Left hindlimb (tissue), 1 donor: ENCODE data around the gene RNF144B.
"Not testable (repeated sequence)": the region's sequence is repeated elsewhere in the genome, so short reads cannot be mapped to it uniquely, and the experiment has no call there.

Experiments used
- DNase-seq: peaks from one replicate; pipeline ENCODE4 v3.0.0-alpha.2; 2018

Gene RNF144B

DNA sequence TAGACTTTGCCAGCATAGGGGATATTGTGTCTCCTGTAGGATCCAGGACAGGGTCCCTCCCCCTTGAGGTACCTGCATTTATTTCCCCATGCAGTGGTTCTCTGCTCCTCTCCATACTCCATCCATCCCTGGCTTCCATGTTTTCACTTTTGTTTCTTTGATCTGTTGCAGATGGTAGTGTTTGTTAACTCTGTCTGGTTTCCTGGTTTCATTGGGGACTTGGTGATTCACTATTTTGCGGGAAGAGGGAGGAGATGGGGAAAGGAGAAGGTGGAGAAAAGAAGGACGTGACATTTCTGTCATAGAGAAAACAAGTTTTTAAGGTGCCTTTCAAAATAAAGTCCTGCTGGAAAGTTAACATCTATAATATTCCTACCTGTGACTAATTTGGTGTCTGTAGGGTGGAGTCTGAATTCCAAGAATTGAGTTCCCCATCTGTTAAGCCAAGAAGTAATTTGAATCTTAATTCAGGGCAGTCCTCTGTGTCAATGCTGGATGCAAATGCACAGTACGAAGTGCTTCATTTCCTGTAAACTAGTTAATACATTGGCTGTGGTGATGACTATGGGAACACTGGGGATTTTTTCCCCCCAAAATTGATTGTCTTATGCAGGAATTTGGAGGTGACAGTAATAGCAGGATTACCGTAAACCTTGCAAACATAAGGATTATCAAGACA, 6.9 kb upstream of the RNF144B start:
- DNase-seq, result no peak

DNA sequence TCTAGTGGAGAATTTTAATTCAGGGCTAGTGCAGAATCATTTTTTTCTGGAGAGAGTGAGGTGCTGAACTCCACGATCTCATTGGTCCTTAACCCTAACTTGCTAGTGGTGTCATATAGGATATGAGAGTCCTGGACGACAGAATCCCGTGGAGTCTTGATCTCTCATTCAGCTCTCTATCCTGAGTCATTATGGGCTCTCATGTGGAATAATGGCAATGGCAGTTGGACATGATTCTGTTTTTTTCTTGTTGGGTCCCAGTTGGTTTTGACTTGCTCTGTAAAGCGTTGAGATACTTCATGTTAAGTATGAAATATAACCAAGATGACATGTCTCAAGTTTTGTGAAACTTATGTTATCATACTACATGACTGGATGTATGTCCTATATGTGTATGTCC, 6.3 kb upstream of the RNF144B start:
- no peak for DNase-seq

DNA sequence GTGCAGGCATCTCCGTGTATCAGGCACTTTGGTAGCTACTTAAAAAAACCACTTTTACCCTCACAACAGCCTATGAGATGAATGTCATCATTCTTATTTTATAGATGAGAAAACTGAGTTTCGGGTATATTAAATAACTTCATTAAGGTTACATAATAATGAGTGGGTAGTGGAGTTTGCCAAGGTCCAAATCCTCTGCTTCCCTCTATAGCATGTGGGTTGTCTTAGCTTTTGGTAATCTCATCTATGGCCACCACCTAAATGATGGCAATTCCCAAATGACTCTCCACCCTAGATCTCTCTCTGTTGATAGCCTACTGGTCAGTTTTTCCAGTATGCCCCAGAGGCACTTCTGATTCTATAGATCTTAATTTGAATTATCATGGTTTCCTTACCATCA, 3.7 kb upstream of the RNF144B start:
- no peak for DNase-seq

DNA sequence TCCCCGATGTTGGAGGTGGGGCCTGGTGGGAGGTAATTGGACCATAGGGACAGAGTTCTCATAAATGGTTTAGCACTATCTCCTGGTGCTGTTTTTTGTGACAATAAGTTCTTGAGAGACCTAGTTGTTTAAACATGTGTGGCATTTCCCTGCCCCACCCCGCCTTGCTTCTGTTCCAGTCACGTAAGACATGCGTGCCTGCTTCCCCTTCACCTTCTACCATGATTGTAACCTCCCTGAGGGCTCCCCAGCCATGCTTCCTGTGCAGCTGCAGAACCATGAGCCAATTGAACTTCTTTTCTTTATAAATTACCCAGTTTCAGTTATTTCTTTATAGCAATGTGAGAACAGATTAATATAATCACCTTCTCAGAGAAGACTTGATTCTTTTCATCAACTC, 2.5 kb upstream of the RNF144B start:
- DNase-seq, result no peak

DNA sequence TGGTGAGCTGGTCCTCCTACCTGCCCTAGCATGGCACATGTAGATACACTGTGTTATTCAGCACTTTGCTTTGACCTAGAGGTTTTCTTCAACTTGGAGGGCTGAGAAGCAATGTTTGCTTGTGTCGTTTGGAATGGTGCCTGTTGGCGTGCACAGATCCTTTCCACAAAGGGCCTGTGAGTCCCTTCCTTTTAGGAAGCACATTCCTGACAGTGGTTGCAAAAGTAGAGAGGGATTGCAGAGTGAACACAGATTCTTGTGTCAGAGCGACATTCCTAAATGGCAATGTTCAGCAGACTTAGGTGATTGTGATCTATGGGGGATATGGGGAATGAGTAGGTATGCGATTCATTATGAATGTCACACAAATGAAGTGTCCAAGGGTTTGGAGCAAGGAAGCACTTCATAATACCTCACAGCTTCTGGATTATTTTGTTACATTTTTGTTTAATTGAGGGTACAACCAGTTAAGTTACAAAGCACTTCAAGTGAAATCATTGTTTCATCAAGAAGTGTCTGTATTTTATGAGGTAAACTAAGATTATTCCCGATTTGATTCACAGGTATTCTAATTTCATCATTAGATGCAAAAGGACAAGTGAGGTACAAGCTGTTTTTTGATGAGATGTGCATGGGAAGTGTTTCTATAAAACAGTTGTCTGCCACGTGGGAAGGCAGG, 713 bp upstream of the RNF144B start:
- peak; percentile 36 for DNase-seq

DNA sequence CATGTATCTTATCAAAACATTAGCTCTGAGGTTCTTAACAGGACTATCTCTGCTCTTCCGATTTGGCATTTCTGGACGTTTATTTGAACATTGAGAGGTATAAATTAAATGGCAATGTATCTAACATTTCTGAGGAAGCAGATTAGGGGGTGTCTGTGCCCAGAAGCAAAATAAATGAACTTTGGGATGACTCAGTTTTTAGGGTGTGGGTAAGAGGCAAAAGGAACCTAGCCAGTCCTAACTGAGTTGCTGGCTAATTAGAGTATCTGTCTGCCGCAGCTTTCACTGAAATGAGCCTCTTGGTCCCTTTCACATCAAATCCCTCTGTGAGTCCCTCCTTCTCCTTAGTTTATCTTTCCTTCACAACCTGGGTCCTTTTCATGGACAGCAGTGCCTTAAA, 1.1 kb downstream of the RNF144B start:
- DNase-seq, result no peak

DNA sequence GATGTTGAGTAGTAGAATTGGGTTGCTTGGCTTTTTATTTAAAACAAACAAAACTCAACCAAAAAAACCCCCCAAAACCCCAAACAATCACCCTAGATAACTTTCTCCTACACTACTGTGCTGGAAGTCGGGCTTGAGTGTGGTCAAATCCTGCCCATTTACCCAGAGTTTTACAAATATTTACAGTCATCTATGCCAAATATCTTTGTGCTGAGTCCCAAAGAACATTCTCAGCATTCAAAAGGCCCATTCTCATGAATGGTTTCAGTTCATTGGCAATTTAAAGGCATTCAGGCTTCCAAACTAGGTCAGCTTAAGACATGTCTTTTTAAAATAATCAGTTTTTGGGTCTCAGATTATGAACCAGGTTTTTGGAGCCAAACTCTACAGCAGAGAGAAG, 1.8 kb downstream of the RNF144B start:
- no peak for DNase-seq

DNA sequence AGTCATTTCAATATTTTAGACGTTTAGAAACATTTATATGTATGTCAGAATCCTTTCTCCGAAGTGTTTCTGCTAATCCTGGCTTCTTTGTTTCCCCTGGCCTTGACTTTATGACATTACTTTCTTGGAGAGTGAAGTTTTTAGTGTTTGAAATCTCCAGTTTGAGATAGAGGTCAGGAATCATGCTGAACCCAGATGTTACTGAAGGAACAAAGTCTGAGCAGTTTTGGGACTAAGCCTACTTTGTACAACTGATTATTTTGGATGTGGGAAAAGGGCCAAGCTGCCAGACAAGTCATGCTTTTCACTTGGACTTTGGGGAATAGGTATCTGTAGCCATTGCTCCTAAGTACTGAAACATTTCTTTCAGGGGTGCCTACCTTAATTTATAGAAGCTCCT, 2.3 kb downstream of the RNF144B start:
- DNase-seq, result no peak

DNA sequence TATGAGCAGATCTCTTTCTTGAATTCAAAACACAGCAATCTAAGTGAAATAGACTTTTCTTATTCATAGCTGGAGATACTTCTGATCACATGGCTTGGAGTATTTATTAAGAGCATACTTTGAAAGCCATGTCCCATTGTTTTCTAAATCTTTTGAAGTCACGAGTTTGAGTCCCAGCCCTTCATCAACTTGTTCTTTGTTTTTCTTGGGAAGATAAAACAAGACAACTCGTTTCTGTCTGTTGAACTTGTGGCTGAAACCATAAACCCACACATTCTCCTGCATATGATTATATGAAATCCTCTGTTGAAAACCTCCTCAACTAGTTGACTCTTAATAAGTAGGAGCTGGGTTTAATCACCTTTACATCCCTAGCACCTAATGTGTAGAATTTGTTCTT, 3.3 kb downstream of the RNF144B start:
- DNase-seq, result no peak

DNA sequence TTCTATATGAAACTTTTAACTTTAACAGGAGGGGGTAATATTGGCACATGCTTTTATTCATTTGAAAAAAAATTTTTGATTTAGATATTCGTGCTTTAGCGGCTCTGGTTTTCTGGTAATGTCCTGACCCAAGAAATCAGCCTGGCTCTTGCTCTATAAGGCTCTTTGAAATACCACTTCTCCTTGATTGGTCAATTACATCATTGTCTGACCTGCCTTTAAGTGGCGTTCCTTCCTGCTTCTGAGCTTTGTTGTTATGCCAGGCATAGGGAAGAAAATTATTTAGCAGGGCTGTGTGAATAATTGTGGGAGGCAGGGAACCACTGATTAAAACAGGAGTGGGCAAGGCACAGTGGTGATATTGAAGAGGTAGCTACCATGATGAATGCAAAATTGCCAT, 3.9 kb downstream of the RNF144B start:
- no peak for DNase-seq

DNA sequence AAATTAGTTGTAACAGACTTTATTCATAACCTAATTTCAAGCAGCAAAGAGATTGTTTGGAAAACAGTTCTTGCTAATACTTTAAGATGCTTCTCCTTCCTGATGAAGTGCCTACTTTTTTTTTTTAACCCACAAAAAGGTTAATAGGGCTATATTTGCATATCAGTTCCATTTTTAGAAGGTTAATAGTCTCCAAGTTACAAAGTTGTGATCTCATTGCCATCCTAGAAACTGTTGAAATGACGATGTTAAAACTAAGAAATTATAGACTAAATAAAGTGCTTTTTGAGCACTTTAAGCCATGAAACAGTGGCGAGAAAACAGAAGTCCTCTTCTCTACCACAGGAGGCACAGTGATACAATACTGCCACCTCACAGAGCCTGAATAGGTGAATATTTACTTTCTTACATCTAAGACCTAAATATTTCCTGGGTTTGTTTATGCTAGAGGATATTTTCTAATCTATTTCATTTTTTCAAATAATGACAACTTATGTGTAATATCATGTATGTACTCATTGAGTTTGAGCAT, 5.3 kb downstream of the RNF144B start:
- no peak for DNase-seq

DNA sequence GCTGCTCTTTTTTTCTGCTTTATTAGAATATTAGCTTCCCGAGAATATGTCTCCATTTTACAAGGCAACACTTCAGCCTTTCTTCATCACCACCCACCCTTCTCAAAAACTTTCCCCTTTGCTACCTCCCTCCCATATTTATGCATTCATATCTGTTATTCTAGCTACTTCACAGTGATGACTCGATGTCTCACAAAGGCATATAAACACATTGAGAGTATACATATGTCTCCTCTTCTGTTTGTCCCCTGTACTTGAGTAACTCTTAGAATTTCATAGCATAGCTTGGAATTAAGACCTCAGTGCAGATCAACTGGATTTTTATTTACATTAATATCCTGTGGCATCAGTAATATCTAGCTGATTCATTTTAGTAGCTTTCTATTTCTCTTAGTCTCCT, 6.5 kb downstream of the RNF144B start:
- no peak for DNase-seq

DNA sequence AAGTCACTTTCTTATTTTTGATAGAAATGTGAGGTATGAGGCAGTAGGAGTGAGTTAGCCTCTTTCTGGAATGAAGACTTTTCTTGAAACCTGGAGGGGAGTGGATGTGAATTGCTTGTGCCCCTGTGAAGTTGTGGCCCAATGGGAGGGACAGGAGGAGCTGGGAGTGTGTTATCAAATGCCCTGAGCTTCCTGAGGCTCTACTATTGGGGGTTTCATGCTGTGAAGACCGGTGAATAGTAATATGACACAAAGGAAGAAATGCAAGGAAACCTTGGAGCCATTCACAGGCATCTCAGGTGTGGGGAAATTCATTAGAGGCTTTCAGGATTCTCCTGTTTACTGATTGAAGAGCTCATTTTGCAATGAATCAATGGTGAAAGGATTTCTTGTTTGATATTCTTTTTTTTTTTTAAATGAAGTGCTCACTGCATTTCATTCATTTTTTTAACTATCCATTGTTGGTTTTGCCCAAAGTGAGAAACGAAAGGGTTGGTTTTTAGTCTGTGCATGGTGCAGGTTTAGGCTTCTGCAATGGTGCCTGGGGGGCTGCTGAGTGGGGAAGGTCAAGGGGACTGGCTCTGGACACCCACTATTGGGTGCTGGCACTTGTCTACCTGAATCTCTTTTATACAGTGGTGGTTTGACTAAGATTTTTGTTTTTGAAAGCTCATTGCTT, 8.2 kb downstream of the RNF144B start:
- DNase-seq, result no peak

DNA sequence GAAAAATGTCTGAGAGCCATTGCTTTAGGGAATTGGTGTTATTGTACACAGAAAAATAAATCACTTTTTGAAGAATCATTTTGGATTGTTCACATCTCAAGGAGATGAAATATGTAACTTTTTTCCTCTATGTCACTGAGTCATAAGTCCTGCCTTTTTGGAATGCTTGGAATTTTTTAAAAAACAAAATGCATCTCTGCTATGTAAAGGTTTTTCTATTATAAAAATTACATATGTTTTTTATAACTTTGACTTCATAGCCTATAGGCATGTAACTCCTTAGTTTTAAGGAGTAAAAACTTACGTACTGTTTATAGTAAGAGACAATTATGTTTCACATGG, 8.7 kb downstream of the RNF144B start:
- DNase-seq, result no peak

DNA sequence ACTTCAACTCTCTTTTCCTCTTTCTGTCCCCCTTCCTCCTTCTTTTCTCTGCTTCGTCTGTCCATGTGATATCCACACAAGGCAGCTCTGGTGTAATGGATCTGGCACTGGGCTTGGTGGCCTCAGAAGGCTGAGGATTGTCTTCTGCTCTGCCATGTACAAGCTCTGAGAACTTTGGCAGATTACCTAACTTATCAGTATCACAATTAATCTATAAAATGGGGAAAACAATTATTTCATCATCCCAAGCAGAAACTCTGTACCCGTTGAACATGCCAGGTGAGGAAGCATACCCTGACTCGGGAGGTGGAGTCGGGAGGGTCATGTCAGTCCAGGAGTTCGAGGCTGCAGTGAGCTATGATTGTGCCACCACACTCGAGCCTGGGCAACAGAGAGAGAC, 10.6 kb downstream of the RNF144B start:
- no peak for DNase-seq

DNA sequence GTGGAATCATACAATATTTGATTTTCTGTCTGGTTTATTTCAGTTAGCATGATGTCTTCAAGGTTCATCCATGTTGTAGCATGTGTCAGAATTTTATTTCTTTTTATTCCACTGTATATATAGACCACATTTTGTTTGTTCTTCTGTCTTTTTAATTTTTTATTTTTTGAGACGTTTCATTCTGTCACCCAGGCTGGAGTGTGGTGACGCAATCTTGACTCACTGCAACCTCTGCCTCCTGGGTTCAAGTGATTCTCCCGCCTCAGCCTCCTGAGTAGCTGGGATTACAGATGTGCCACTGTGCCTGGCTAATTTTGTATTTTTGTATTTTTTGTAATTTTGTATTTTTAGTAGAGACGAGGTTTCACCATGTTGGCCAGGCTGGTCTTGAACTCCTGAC, 11.1 kb downstream of the RNF144B start:
- DNase-seq, result not testable (repeated sequence)

DNA sequence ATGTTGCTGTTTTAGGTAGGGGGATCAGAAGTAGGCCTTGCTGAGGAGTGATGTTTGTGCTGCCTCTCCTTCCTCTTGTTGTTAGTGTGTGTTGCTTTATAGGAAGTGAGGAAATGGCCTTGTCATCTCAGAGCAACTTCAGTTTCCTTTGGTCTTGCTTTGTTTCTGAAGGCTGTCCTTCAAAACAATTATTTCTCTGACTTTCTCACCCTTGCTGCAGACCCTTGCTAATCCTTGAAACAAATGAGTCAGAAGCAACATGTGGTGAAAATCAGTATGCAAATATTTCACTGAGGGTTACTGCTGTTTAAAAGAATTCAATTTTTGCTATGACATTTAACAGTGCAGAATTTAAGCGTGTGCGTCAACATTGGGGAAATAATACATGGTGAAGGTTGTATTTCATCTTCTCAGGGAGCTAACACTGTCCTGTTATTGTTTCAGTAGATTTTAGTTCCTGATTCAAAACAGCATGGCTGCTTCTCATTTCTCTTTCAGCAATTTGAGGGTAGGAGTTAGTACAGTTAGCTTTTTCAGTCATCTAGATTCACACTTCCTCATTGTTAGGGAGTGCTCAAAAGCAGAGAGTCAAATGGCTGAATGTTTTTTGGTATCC, 13.8 kb downstream of the RNF144B start:
- DNase-seq, result no peak

DNA sequence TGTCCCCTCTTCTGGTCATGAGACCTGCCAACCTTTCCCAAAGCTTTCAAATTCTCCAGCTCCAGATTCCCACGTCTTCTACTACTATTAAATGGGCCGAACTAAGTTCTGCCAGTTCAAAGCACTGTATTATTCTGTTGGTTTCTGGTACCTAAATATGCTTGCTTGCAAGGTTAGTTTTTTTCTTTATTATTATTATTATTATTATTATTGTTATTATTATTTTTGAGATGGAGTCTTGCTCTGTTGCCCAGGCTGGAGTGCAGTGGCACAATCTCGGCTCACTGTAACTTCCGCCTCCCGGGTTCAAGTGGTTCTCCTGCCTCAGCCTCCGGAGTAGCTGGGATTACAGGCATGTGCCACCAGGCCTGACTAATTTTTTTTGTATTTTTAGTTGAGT, 17.8 kb downstream of the RNF144B start:
- DNase-seq, result not testable (repeated sequence)

DNA sequence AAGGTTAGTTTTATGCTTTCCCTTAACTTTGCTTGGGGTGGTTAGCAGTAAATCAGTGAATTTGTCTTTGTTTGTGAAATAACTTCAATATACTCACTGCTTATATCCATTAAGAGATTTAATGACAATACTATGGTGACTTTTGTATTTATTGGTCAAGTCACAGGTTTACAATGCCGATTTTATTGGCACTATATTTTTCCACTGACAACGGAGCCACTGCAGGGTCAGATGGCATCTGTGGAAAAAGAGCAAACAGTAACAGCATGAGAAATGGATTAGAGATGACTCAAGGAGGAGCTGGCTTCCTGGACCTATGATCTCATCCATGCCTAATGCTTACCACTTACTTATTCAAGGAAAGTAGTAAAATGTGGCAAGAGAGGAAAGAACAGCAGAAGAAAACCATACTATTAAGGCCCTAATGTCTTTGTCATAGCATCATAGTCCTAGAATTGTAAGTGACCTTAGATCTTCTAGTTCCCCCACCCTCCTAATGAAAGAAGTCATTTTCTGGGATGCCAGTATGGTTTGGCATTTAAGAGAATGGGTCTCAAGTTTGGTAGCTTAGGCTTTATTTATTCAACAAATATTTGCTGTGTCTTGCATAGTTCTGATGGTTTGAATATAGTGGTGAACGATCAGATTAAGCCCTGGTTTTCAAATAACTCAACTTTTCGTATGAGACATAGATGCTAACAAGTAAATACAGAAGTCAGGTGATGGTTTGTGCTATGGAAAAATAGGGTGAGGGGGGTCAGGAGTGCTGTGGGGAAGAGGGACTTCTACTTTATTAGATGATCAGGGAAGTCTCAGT, 18.5 kb downstream of the RNF144B start:
- no peak for DNase-seq

DNA sequence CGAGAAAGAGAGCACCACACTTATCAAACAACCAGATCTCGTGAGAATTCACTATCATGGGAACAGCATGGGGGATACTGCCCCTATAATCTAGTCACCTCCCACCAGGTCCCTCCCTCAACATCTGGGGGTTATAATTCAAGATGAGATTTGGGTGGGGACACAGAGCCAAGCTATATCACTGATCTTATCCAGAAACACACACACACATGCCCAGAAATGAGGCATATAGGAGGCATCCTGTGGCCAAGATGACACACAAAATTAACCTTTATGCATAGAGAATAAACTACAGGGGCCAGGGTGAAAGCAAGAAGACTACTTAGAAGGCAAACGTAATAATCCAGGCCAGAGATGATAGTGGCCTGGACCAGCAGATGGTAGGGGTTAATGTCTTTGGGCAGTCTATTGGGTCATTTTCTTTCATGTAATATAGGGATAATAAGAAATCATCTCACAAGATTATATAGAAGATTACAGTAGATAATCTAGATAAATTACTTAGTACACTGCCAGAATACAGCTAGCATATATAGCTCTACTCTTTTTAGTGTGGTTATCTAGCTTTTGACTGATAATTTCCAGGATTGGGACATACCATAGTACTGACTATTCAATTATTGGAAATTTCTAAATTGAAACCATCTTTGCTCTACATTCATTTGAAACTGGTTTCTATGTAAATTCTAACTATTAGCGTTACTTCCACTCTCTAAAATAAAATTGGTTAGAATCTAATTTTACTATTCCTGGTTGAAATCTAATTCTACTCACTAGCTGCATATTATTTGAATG, 20.0 kb downstream of the RNF144B start:
- no peak for DNase-seq

DNA sequence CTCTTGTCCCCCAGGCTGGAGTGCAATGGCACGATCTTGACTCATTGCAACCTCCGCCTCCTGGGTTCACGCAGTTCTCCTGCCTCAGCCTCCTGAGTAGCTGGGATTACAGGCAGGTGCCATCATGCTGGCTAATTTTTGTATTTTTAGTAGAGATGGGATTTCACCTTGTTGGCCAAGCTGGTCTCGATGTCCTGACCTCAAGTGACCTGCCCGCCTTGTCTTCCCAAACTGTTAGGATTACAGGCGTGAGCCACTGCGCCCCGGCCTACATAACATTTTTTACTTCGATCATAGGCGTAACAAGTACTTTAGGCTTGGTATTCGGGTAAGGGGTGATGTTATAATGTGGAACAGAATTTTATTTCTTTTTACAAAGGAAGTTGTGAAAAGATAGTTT, 22.5 kb downstream of the RNF144B start:
- not testable (repeated sequence) for DNase-seq

DNA sequence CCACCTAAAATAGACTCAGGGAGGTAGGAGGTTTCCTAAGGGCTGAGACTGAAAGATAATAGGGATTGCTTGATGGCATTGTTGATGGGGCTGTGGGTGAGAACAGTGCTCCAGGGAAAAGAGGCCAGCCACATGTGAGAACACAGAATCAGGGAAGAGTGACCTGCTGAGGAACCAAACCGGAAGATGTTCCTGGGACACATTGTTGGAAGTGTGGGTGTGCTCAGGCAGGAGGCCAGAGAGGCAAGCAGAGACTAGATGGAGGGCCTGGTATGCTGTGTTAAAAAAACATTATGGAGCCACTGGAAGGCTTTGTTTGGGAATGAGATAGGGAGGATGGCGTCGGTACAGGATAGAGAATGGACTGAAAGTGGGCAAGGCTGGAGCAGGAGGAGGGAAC, 23.3 kb downstream of the RNF144B start:
- DNase-seq, result no peak
